OCI-LY7 (cell line): ENCODE measurements around the gene SGPL1. TPM values are rescaled to one million over a fixed set of nuclear protein-coding genes. Genes with fewer than 3 reads are reported as not detected.

ENCODE experiments used
- BruUV-seq: library from RNA; stranded (reverse); fragments of 400-500 nt; replicated peaks from 2 replicates; lab custom pipeline; 2021; lab: Mats Ljungman, UMichigan
- CTCF ChIA-PET: fragments of 300-600 bp; sonication (Branson Sonifier 250); formaldehyde crosslinking; loops from one replicate; lab custom pipeline; 2022; ENCODE audit warnings: antibody characterized with exemption; ENCODE audit not compliant: unreplicated experiment; lab: Charles Lee
- POLR2A ChIA-PET: fragments of 300-600 bp; sonication (Branson Sonifier 250); formaldehyde crosslinking; loops from one replicate; lab custom pipeline; 2022; ENCODE audit warnings: antibody characterized with exemption; lab: Charles Lee
- DNase-seq: peaks from one replicate; pipeline ENCODE4 v3.0.0-alpha.2; 2015; ENCODE audit warnings: low spot score
- H2AFZ ChIP-seq: fragments of 200-600 bp; sonication (generic), shearing (Covaris generic); 2 replicates; pipeline ENCODE4 v1.6.1; 2014; ENCODE audit warnings: mild to moderate bottlenecking, antibody characterized with exemption, low read length, moderate library complexity
- H3K27ac ChIP-seq: fragments of 200-600 bp; sonication (generic); 2 replicates; pipeline ENCODE4 v1.5.1; 2014; ENCODE audit warnings: mixed run types, low read depth, mild to moderate bottlenecking, moderate library complexity, low read length, inconsistent platforms; ENCODE audit not compliant: poor library complexity, severe bottlenecking
- H3K36me3 ChIP-seq: fragments of 200-600 bp; sonication (generic); 2 replicates; pipeline ENCODE4 v1.6.1; 2014; ENCODE audit warnings: mild to moderate bottlenecking, antibody characterized with exemption, low read length, moderate library complexity, mixed read lengths; ENCODE audit not compliant: insufficient read depth
- H3K4me1 ChIP-seq: fragments of 200-600 bp; sonication (generic); 2 replicates; pipeline ENCODE4 v1.5.1; 2014; ENCODE audit warnings: mild to moderate bottlenecking, low read length; ENCODE audit not compliant: insufficient read depth, poor library complexity, severe bottlenecking
- H3K4me2 ChIP-seq: fragments of 200-600 bp; sonication (generic); 2 replicates; pipeline ENCODE4 v1.6.1; 2014; ENCODE audit warnings: mild to moderate bottlenecking, low read length
- H3K4me3 ChIP-seq: fragments of 200-600 bp; sonication (generic); 2 replicates; pipeline ENCODE4 v1.5.1; 2014; ENCODE audit warnings: mild to moderate bottlenecking, low read depth, low read length; ENCODE audit not compliant: poor library complexity, severe bottlenecking
- H3K79me2 ChIP-seq: fragments of 200-600 bp; sonication (generic); 2 replicates; pipeline ENCODE4 v1.6.1; 2016; ENCODE audit warnings: low read depth, mild to moderate bottlenecking, low read length, moderate library complexity, mixed read lengths; ENCODE audit not compliant: insufficient read depth
- H3K9me2 ChIP-seq: fragments of 200-600 bp; sonication (generic); 2 replicates; pipeline ENCODE4 v1.6.1; 2016; ENCODE audit warnings: mild to moderate bottlenecking, low read length, mixed read lengths; ENCODE audit not compliant: insufficient read depth
- H3K9me3 ChIP-seq: fragments of 200-600 bp; sonication (generic); 2 replicates; pipeline ENCODE4 v1.6.1; 2014; ENCODE audit warnings: mild to moderate bottlenecking, mixed run types, low read length, mixed read lengths
- H4K20me1 ChIP-seq: fragments of 200-600 bp; sonication (generic); 2 replicates; pipeline ENCODE4 v1.6.1; 2014; ENCODE audit warnings: mild to moderate bottlenecking, antibody characterized with exemption, low read length, moderate library complexity, mixed read lengths; ENCODE audit not compliant: insufficient read depth
- EZH2phosphoT487 ChIP-seq: fragments of 200-600 bp; sonication (generic); IDR thresholded peaks from 2 replicates; pipeline ENCODE4 v1.6.1; 2018; ENCODE audit warnings: low read depth, borderline replicate concordance, mild to moderate bottlenecking, mixed run types, antibody characterized with exemption, low read length, moderate library complexity, mixed read lengths
- intact Hi-C: fragments of 100-400 bp; cut with micrococcal nuclease; formaldehyde crosslinking; loops from one replicate; pipeline ENCODE4 v1.10.0; 2022; ENCODE audit not compliant: unreplicated experiment
- total RNA-seq, 2 experiments: library from RNA; depleted of rRNA in 1 of 2; stranded (reverse); fragments of >200 nt in 1 of 2; shearing (Covaris generic) in 1 of 2; gene quantifications; 2 replicates each; pipeline ENCODE4 v1.2.3, GENCODE V29; 2014 to 2022
- TF ChIP-seq, protein P1 (sequence below): fragments of 200-600 bp; sonication (generic); conservative IDR thresholded peaks from 2 replicates; pipeline ENCODE4 v1.5.1; 2014; ENCODE audit warnings: mild to moderate bottlenecking, antibody characterized with exemption, low read length, moderate library complexity, mixed read lengths

The SGPL1 gene
- total RNA-seq, 2 experiments from 2014 or later = 11.7 to 25.1 TPM

GRCh38 chr10:70797840-70798239 lies 17.9 kb upstream of the SGPL1 start:
- BruUV-seq = no TSS peak
- POLR2A ChIA-PET = no interaction called here

GRCh38 chr10:70799124-70799523 lies 16.6 kb upstream of the SGPL1 start:
- CTCF ChIA-PET = no interaction called here
- H4K20me1 ChIP-seq = no peaks in the 10 kb centered on the region
- BruUV-seq = no TSS peak
- H3K36me3 ChIP-seq = no peaks in the 10 kb centered on the region
- intact Hi-C loops = no loop called here
- POLR2A ChIA-PET = no interaction called here
- no peak overlapping the region for H2AFZ ChIP-seq
- no peaks in the 10 kb centered on the region for H3K9me3 ChIP-seq
- H3K79me2 ChIP-seq = no peaks in the 10 kb centered on the region
- H3K4me2 ChIP-seq = no peak overlapping the region
- no peaks in the 10 kb centered on the region for H3K4me1 ChIP-seq
- TF ChIP-seq EZH2phosphoT487 = no peak
- TF ChIP-seq, protein P1, sequence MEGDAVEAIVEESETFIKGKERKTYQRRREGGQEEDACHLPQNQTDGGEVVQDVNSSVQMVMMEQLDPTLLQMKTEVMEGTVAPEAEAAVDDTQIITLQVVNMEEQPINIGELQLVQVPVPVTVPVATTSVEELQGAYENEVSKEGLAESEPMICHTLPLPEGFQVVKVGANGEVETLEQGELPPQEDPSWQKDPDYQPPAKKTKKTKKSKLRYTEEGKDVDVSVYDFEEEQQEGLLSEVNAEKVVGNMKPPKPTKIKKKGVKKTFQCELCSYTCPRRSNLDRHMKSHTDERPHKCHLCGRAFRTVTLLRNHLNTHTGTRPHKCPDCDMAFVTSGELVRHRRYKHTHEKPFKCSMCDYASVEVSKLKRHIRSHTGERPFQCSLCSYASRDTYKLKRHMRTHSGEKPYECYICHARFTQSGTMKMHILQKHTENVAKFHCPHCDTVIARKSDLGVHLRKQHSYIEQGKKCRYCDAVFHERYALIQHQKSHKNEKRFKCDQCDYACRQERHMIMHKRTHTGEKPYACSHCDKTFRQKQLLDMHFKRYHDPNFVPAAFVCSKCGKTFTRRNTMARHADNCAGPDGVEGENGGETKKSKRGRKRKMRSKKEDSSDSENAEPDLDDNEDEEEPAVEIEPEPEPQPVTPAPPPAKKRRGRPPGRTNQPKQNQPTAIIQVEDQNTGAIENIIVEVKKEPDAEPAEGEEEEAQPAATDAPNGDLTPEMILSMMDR = no peak
- H3K27ac ChIP-seq = no peak overlapping the region
- no peaks in the 10 kb centered on the region for H3K9me2 ChIP-seq
- no peak for DNase-seq
- no peak overlapping the region for H3K4me3 ChIP-seq

More at GRCh38 chr10:70797840-70798239, 17.9 kb upstream of the SGPL1 start:
- Histone ChIP-seq H3K79me2 (no peaks in the 10 kb centered on the region), H3K4me1 (no peaks in the 10 kb centered on the region), H2AFZ (no peak overlapping the region), H3K9me3 (no peaks in the 10 kb centered on the region), H3K4me2 (no peak overlapping the region), H3K36me3 (no peaks in the 10 kb centered on the region), H3K27ac (no peak overlapping the region), H3K4me3 (no peak overlapping the region), H4K20me1 (no peaks in the 10 kb centered on the region), H3K9me2 (no peaks in the 10 kb centered on the region)
- TF ChIP-seq EZH2phosphoT487 = no peak
- TF ChIP-seq, protein P1 = no peak
- DNase-seq = no peak
- intact Hi-C loops = no loop called here
- CTCF ChIA-PET = no interaction called here

GRCh38 chr10:70801854-70802253 lies 13.9 kb upstream of the SGPL1 start:
- H3K79me2 ChIP-seq = no peaks in the 10 kb centered on the region
- H3K4me3 ChIP-seq = no peak overlapping the region
- BruUV-seq = no TSS peak
- no peaks in the 10 kb centered on the region for H3K36me3 ChIP-seq
- no peaks in the 10 kb centered on the region for H3K9me2 ChIP-seq
- TF ChIP-seq EZH2phosphoT487 = no peak
- TF ChIP-seq, protein P1 = no peak
- no peaks in the 10 kb centered on the region for H3K4me1 ChIP-seq
- no peaks in the 10 kb centered on the region for H4K20me1 ChIP-seq
- CTCF ChIA-PET = no interaction called here
- no peaks in the 10 kb centered on the region for H3K9me3 ChIP-seq
- no peak overlapping the region for H3K27ac ChIP-seq
- no peak overlapping the region for H2AFZ ChIP-seq
- DNase-seq = no peak
- POLR2A ChIA-PET = no interaction called here
- H3K4me2 ChIP-seq = no peak overlapping the region
- intact Hi-C loops = no loop called here
